AG10803 (cell line): ENCODE data around the gene ANKRD23.
"Not testable (repeated sequence)": the region's sequence is repeated elsewhere in the genome, so short reads cannot be mapped to it uniquely, and the experiment has no call there.

Experiments
- DNase-seq: peaks from one replicate; pipeline ENCODE4 v3.0.0; 2010; ENCODE audit warnings: low read depth
- H3K4me3 ChIP-seq: 2 replicates; pipeline ENCODE4 v1.5.1; 2011; ENCODE audit warnings: mild to moderate bottlenecking, low read length, control low read depth
- CTCF ChIP-seq: conservative IDR thresholded peaks from 2 replicates; pipeline ENCODE4 v1.5.1; 2011; ENCODE audit warnings: mild to moderate bottlenecking, low read length, control low read depth, inconsistent platforms

The ANKRD23 gene

DNA sequence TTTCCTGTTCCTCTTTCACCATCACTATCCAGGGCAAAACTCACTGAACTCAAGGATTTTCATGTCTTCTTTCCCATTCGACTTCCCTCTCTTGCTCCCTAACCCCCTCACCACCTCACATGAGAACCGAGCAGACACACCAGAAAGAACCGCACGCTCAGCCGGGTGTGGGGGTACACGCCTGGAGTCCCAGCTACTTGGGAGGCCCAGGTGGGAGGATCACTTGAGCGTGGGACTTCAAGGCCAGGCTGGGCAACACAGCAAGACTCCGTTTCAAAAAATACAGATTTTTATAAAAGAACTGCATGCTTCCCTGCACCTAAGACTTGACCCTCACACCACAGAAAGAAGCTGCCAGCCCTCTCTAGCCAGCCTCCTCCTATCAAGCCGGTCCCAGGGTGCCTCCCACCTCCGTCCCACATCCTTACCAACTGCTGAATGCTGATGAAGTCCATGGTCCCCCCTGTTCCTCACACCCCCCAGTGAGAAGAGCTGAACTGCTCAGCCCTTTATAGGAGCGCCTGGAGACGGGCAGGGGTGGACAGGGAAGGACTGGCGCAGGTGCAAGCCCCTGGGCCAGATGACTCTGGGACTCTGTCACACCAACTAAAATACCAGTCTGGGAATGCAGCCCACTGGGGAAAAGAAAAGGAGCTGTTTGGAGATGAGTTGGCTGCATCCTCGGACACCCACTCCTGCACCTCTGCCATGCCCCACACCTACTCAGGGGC lies at the start of gene ANKRD23:
Gene ANKRD23 (minus strand): TSS at position 484 of the 731 bp plus-strand sequence. CDS start 29 bp downstream, at position 455.
- DNase-seq: no peak
- no peak for TF ChIP-seq CTCF
- no peak within 1 kb of the TSS for H3K4me3 ChIP-seq

DNA sequence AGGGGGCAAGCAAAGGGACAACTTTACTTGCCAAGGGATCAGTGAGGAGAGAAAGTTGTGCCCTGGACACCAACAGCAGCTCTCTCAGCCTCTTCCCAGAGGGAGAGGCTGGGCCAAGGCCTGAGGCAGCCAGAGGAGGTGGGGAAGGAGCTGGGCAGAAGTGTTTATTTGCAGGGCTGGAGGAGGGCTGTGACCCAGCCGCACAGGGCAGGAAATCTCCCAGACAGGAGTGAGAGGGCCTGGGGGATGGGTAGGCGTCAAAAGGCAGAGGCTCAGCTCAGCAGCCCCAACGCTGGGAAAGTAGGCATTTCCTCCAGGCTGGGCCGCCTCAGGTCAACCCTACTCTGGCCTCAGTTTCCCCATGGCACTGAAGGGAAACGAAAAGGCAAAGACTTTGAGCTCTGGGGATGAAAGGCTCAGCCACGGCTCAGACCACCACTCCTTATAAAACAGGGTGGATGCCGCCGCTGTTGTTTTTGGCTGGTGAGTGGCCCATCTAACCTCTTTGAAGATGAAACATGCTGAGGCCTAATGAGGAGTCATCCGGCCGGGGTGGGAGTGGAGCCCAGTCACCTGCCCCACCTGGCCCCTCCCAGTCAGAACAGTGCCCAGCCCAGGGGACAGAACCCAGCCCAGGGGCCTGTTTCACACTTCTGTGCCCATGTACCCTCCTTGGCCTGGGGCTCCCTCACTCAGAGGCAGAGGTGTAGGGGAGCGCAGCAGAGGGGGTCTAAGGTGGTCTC lies 47.9 kb upstream of the ANKRD23 start:
- TF ChIP-seq CTCF: no peak
- DNase-seq: no peak

GRCh38 chr2:96890726-96891385 lies 47.0 kb upstream of the ANKRD23 start:
- no peak for DNase-seq
- no peak for TF ChIP-seq CTCF
- H3K4me3 ChIP-seq: no peak overlapping the region

More for the DNA sequence above, 47.9 kb upstream of the ANKRD23 start:
- no peak overlapping the region for H3K4me3 ChIP-seq

DNA sequence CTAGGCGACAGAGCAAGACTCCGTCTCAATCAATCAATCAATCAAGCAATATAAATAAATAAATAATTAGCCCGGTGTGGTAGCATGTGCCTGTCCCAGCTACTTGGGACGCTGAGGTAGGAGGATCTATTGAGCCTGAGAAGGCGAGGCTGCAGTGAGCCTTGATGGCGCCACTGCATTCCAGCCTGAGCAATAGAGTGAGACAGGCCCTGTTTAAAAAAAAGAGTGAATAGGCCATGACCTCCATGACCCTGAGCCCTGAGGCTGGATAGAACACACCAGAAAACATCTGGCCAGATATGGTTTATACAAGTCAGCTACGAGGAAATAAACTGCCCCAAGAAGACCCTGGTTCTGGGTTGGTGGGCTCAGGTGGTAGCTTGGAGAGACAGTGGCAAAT lies 46.4 kb upstream of the ANKRD23 start:
- no peak overlapping the region for H3K4me3 ChIP-seq
- no peak for DNase-seq
- no peak for TF ChIP-seq CTCF

- not testable (repeated sequence) for H3K4me3 ChIP-seq, DNase-seq
These were observed 45.7 kb upstream of the ANKRD23 start for GRCh38 chr2:96889502-96889901.

DNA sequence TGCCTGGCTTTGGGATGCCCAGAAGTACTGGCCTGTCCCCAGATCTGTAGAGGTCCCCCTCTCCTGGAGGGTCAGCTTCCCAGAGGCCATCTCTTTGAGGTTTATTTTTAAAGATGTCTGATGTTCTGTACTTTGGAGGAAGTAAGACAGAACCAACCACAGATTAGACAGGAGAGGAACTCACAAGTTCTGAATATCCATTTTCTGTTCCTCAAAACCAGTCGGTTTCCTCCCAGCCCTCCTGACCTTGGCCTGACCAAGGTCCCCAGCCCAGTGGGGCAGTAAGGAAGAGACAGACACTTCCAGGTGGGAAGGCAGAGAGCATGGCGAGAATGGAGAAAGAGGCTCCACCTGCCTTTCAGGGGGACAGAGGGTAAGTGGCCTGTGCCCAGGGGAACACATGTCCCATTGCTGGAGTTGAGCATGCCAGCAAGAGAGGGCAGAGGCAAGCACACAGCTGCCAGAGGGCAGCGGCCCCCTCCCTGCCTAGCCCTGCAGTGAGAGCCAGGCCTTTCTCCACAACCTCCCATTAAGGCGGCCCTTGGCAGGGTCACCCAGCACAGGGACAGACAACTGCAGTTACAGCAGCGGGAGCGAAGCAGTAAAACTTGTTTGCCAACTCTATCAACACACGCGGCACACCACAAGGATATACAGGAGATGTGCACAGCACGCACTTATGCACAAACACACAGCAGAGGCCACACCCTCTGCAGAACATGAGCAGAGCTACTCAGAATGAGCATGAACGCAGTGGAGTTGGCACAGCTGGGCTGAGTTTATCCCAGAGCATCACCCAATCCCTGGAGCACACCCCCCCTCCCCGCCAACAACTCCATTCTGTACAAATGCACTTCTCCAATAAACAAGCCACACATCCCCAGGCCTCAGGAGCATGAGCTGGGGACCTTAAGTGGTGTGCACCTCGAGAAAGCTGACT lies 44.5 kb upstream of the ANKRD23 start:
- no peak for DNase-seq
- H3K4me3 ChIP-seq: no peak overlapping the region
- no peak for TF ChIP-seq CTCF
